Fibroblast of peridontal ligament (primary cell): Measurements from ENCODE around the gene FOXO6.
"Not testable (repeated sequence)": the region's sequence is repeated elsewhere in the genome, so short reads cannot be mapped to it uniquely, and the experiment has no call there.

Experiments
- DNase-seq: peaks from one replicate; pipeline ENCODE4 v3.0.0-alpha.2; 2010; ENCODE audit errors: extremely low read depth

Gene FOXO6

GRCh38 chr1:41329662-41330587 lies 31.3 kb upstream of the FOXO6 start:
- no peak for DNase-seq

- no peak for DNase-seq
Measured at GRCh38 chr1:41330588-41331545, 30.4 kb upstream of the FOXO6 start.

- DNase-seq = no peak
Measured at GRCh38 chr1:41331546-41331917, 29.7 kb upstream of the FOXO6 start.

GRCh38 chr1:41332161-41332560 lies 29.1 kb upstream of the FOXO6 start:
- DNase-seq = not testable (repeated sequence)

GRCh38 chr1:41333146-41333784 lies 28.0 kb upstream of the FOXO6 start:
- DNase-seq = peak; percentile 37

GRCh38 chr1:41338820-41339219 lies 22.4 kb upstream of the FOXO6 start:
- DNase-seq = no peak

- no peak for DNase-seq
Measured at GRCh38 chr1:41340655-41341364, 20.4 kb upstream of the FOXO6 start.

- no peak for DNase-seq
Measured at GRCh38 chr1:41341365-41341683, 19.9 kb upstream of the FOXO6 start.

GRCh38 chr1:41341772-41342562 lies 19.3 kb upstream of the FOXO6 start:
- no peak for DNase-seq

GRCh38 chr1:41342774-41343355 lies 18.4 kb upstream of the FOXO6 start:
- no peak for DNase-seq

GRCh38 chr1:41343790-41344699 lies 17.2 kb upstream of the FOXO6 start:
- DNase-seq = no peak

- no peak for DNase-seq
Measured at GRCh38 chr1:41344708-41345159, 16.5 kb upstream of the FOXO6 start.

GRCh38 chr1:41345434-41346075 lies 15.7 kb upstream of the FOXO6 start:
- DNase-seq = no peak

GRCh38 chr1:41347276-41347675 lies 14.0 kb upstream of the FOXO6 start:
- DNase-seq = no peak

GRCh38 chr1:41348394-41348793 lies 12.8 kb upstream of the FOXO6 start:
- DNase-seq = no peak

- no peak for DNase-seq
Measured at GRCh38 chr1:41349361-41350054, 11.7 kb upstream of the FOXO6 start.

- DNase-seq = no peak
Measured at GRCh38 chr1:41350055-41350378, 11.2 kb upstream of the FOXO6 start.
